A673 (cell line): Measurements from ENCODE around the gene SUN1.

Experiments
- EZH2 ChIP-seq: fragments of 200-600 bp; sonication (generic); IDR thresholded peaks from 2 replicates; pipeline ENCODE4 v1.6.1; 2017; ENCODE audit warnings: borderline replicate concordance, low read depth, mild to moderate bottlenecking, mixed read lengths, antibody characterized with exemption, low read length; ENCODE audit not compliant: poor library complexity, severe bottlenecking
- TF ChIP-seq, protein P1 (sequence below): fragments of 300-800, 200-600 bp; sonication (generic); conservative IDR thresholded peaks from 2 replicates; pipeline ENCODE4 v1.5.1; 2017; ENCODE audit warnings: low read depth, mild to moderate bottlenecking, antibody characterized with exemption, low read length, moderate library complexity, mixed read lengths

DNA sequence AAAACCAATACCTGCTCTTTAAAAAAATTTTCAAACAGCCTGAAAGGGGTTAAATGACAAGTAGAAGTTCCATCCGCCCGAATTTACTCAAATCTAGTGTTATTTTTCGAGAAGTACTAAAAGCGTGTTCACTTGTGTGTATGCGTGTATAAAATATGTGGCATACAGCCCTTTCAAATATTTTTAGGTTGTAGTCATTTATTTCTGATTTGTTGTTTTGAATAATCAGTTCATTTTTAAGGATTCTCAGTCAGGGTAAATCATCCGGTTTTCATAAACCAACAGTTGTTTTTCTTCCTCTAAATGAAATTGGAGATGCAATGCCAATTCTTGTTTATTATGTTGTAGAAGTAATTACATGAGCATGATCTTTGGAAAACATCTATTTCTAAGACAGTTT, 6.9 kb upstream of the SUN1 start:
- no peak for TF ChIP-seq EZH2
- TF ChIP-seq, protein P1, sequence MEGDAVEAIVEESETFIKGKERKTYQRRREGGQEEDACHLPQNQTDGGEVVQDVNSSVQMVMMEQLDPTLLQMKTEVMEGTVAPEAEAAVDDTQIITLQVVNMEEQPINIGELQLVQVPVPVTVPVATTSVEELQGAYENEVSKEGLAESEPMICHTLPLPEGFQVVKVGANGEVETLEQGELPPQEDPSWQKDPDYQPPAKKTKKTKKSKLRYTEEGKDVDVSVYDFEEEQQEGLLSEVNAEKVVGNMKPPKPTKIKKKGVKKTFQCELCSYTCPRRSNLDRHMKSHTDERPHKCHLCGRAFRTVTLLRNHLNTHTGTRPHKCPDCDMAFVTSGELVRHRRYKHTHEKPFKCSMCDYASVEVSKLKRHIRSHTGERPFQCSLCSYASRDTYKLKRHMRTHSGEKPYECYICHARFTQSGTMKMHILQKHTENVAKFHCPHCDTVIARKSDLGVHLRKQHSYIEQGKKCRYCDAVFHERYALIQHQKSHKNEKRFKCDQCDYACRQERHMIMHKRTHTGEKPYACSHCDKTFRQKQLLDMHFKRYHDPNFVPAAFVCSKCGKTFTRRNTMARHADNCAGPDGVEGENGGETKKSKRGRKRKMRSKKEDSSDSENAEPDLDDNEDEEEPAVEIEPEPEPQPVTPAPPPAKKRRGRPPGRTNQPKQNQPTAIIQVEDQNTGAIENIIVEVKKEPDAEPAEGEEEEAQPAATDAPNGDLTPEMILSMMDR, result no peak
